WTC11 (cell line): ENCODE results near the gene TRABD2A. TPM values are rescaled to one million over a fixed set of nuclear protein-coding genes. Genes with fewer than 3 reads are reported as not detected.

Experiments used
- ATAC-seq: fragments of 200-7000 bp; cut with Tn5 transposase; 2 replicates; pipeline ENCODE4 v1.10.0; 2021; ENCODE audit warnings: mild to moderate bottlenecking, moderate library complexity
- CTCF ChIA-PET: fragments of 300-600 bp; sonication (Branson Sonifier 250); formaldehyde crosslinking; loops from one replicate; lab custom pipeline; 2021; ENCODE audit warnings: antibody characterized with exemption; lab: Charles Lee
- POLR2A ChIA-PET: fragments of 350-600 bp; sonication (Branson Sonifier 250); formaldehyde crosslinking; loops from one replicate; lab custom pipeline; 2021; ENCODE audit warnings: antibody characterized with exemption; lab: Charles Lee
- DNase-seq: peaks from one replicate; pipeline ENCODE4 v3.0.0; 2021; ENCODE audit warnings: low spot score
- H3K27ac Mint-ChIP-seq: 2 replicates; pipeline ENCODE4 v1.8.0; 2021; ENCODE audit warnings: mixed read lengths
- H3K27me3 Mint-ChIP-seq: 2 replicates; pipeline ENCODE4 v1.8.0; 2021; ENCODE audit warnings: low read depth, mild to moderate bottlenecking, moderate library complexity, mixed read lengths
- H3K36me3 Mint-ChIP-seq: 2 replicates; pipeline ENCODE4 v1.8.0; 2021; ENCODE audit warnings: mixed read lengths
- H3K4me1 Mint-ChIP-seq: 2 replicates; pipeline ENCODE4 v1.8.0; 2022; ENCODE audit warnings: mixed read lengths
- H3K4me3 Mint-ChIP-seq: 2 replicates; pipeline ENCODE4 v1.8.0; 2021; ENCODE audit warnings: mild to moderate bottlenecking, moderate library complexity, mixed read lengths
- H3K9me3 Mint-ChIP-seq: 2 replicates; pipeline ENCODE4 v1.8.0; 2021; ENCODE audit warnings: mixed read lengths
- ATF1 ChIP-seq: sonication (generic); formaldehyde crosslinking; IDR thresholded peaks from 2 replicates; pipeline ENCODE4 v1.8.1; 2023; ENCODE audit warnings: mild to moderate bottlenecking, moderate library complexity, missing genetic modification reagents
- CBFB ChIP-seq: sonication (generic); formaldehyde crosslinking; IDR thresholded peaks from 2 replicates; pipeline ENCODE4 v1.8.1; 2022; ENCODE audit warnings: mild to moderate bottlenecking, low read depth, missing genetic modification reagents
- ESRRA ChIP-seq: sonication (generic); formaldehyde crosslinking; IDR thresholded peaks from 2 replicates; pipeline ENCODE4 v1.8.1; 2022; ENCODE audit warnings: mild to moderate bottlenecking, missing genetic modification reagents, borderline replicate concordance
- FOXJ3 ChIP-seq: sonication (generic); formaldehyde crosslinking; IDR thresholded peaks from 2 replicates; pipeline ENCODE4 v1.9.0; 2021; ENCODE audit warnings: missing genetic modification reagents, mild to moderate bottlenecking, borderline replicate concordance
- FOXP1 ChIP-seq: sonication (generic); formaldehyde crosslinking; IDR thresholded peaks from 2 replicates; pipeline ENCODE4 v1.8.0; 2022; ENCODE audit warnings: missing genetic modification reagents, mild to moderate bottlenecking, moderate library complexity, borderline replicate concordance
- GRHL2 ChIP-seq: fragments of 250-450 bp; sonication (Bioruptor Pico); IDR thresholded peaks from 2 replicates; pipeline ENCODE4 v1.8.0; 2022; ENCODE audit warnings: mild to moderate bottlenecking, moderate library complexity; ENCODE audit not compliant: insufficient replicate concordance, severe bottlenecking
- GTF2I ChIP-seq: fragments of 250-450 bp; sonication (Bioruptor Pico); conservative IDR thresholded peaks from 2 replicates; pipeline ENCODE4 v1.4.0; 2021; ENCODE audit warnings: mild to moderate bottlenecking
- HMGA2 ChIP-seq: fragments of 250-450 bp; sonication (Bioruptor Pico); IDR thresholded peaks from 2 replicates; pipeline ENCODE4 v1.4.0; 2021; ENCODE audit warnings: mild to moderate bottlenecking, moderate library complexity
- MXD4 ChIP-seq: fragments of 250-450 bp; sonication (Bioruptor Pico); IDR thresholded peaks from 2 replicates; pipeline ENCODE4 v1.8.0; 2021; ENCODE audit warnings: mild to moderate bottlenecking, moderate library complexity, borderline replicate concordance
- NFATC4 ChIP-seq: fragments of 250-450 bp; sonication (Bioruptor Pico); IDR thresholded peaks from 2 replicates; pipeline ENCODE4 v1.9.0; 2021; ENCODE audit warnings: mild to moderate bottlenecking
- NR1H2 ChIP-seq: sonication (generic); formaldehyde crosslinking; IDR thresholded peaks from 2 replicates; pipeline ENCODE4 v1.9.0; 2021; ENCODE audit warnings: mild to moderate bottlenecking, moderate library complexity, missing genetic modification reagents
- RELA ChIP-seq: sonication (generic); formaldehyde crosslinking; IDR thresholded peaks from 2 replicates; pipeline ENCODE4 v1.8.1; 2022; ENCODE audit warnings: missing genetic modification reagents, mild to moderate bottlenecking, borderline replicate concordance
- RORB ChIP-seq: fragments of 250-450 bp; sonication (Bioruptor Pico); IDR thresholded peaks from 2 replicates; pipeline ENCODE4 v1.9.0; 2021; ENCODE audit warnings: mild to moderate bottlenecking
- SMAD3 ChIP-seq: sonication (generic); formaldehyde crosslinking; IDR thresholded peaks from 2 replicates; pipeline ENCODE4 v1.8.0; 2022; ENCODE audit warnings: missing genetic modification reagents, mild to moderate bottlenecking, borderline replicate concordance
- SMAD4 ChIP-seq: sonication (generic); formaldehyde crosslinking; IDR thresholded peaks from 2 replicates; pipeline ENCODE4 v1.8.0; 2022; ENCODE audit warnings: mild to moderate bottlenecking, missing genetic modification reagents
- ZBTB21 ChIP-seq: sonication (generic); formaldehyde crosslinking; IDR thresholded peaks from 2 replicates; pipeline ENCODE4 v1.8.1; 2023; ENCODE audit warnings: mild to moderate bottlenecking, missing genetic modification reagents, borderline replicate concordance
- total RNA-seq: library from RNA; stranded (reverse); gene quantifications from 3 replicates; pipeline ENCODE4 v1.2.3, GENCODE V29; 2021
- TF ChIP-seq, protein P1 (sequence below): fragments of 250-450 bp; sonication (Bioruptor Pico); IDR thresholded peaks from 2 replicates; pipeline ENCODE4 v2.1.2; 2022; ENCODE audit warnings: mild to moderate bottlenecking, moderate library complexity
- TF ChIP-seq, protein P2 (sequence below): sonication (generic); formaldehyde crosslinking; IDR thresholded peaks from 2 replicates; pipeline ENCODE4 v1.8.0; 2023; ENCODE audit warnings: mild to moderate bottlenecking, missing genetic modification reagents
- TF ChIP-seq, protein P3 (sequence below): sonication (generic); formaldehyde crosslinking; IDR thresholded peaks from 2 replicates; pipeline ENCODE4 v1.8.1; 2022; ENCODE audit warnings: mild to moderate bottlenecking, moderate library complexity, missing genetic modification reagents
- TF ChIP-seq, protein P4 (sequence below): fragments of 250-450 bp; sonication (Bioruptor Pico); IDR thresholded peaks from 2 replicates; pipeline ENCODE4 v1.9.0; 2021; ENCODE audit warnings: mild to moderate bottlenecking
- TF ChIP-seq, protein P5 (sequence below): sonication (generic); formaldehyde crosslinking; IDR thresholded peaks from 2 replicates; pipeline ENCODE4 v1.8.0; 2022; ENCODE audit warnings: mild to moderate bottlenecking, missing genetic modification reagents
- TF ChIP-seq, protein P6 (sequence below): sonication (generic); formaldehyde crosslinking; IDR thresholded peaks from 2 replicates; pipeline ENCODE4 v1.8.1; 2022; ENCODE audit warnings: mild to moderate bottlenecking, missing genetic modification reagents, moderate library complexity, borderline replicate concordance

The TRABD2A gene
- total RNA-seq, 1 experiment from 2014 or later = 12.1 TPM

DNA sequence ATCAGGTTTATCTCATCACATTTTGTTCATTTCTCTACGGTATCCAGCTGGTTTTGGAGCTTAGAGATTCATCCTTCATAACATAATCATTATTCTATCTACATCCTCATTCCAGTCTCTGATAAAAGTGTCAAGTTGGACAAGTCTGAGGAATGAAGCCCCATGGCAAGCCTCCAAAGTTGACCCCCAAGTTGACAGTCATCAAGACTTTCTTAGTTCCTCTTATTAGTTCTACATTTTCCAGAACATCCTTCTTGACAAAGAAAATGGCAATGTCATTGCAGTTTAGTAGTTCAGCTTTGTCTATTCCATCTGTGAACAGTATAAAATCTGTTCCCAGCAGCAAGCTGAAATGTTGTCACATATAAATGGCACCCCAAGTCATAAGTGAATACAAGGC, 20.1 kb upstream of the TRABD2A start (continued):
- TF ChIP-seq GTF2I (CRISPR knock-in tag) = no peak
- TF ChIP-seq, protein P1, sequence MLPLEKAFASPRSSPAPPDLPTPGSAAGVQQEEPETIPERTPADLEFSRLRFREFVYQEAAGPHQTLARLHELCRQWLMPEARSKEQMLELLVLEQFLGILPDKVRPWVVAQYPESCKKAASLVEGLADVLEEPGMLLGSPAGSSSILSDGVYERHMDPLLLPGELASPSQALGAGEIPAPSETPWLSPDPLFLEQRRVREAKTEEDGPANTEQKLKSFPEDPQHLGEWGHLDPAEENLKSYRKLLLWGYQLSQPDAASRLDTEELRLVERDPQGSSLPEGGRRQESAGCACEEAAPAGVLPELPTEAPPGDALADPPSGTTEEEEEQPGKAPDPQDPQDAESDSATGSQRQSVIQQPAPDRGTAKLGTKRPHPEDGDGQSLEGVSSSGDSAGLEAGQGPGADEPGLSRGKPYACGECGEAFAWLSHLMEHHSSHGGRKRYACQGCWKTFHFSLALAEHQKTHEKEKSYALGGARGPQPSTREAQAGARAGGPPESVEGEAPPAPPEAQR = no peak
- TF ChIP-seq, protein P2, sequence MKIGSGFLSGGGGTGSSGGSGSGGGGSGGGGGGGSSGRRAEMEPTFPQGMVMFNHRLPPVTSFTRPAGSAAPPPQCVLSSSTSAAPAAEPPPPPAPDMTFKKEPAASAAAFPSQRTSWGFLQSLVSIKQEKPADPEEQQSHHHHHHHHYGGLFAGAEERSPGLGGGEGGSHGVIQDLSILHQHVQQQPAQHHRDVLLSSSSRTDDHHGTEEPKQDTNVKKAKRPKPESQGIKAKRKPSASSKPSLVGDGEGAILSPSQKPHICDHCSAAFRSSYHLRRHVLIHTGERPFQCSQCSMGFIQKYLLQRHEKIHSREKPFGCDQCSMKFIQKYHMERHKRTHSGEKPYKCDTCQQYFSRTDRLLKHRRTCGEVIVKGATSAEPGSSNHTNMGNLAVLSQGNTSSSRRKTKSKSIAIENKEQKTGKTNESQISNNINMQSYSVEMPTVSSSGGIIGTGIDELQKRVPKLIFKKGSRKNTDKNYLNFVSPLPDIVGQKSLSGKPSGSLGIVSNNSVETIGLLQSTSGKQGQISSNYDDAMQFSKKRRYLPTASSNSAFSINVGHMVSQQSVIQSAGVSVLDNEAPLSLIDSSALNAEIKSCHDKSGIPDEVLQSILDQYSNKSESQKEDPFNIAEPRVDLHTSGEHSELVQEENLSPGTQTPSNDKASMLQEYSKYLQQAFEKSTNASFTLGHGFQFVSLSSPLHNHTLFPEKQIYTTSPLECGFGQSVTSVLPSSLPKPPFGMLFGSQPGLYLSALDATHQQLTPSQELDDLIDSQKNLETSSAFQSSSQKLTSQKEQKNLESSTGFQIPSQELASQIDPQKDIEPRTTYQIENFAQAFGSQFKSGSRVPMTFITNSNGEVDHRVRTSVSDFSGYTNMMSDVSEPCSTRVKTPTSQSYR (CRISPR knock-in tag) = no peak
- TF ChIP-seq, protein P3, sequence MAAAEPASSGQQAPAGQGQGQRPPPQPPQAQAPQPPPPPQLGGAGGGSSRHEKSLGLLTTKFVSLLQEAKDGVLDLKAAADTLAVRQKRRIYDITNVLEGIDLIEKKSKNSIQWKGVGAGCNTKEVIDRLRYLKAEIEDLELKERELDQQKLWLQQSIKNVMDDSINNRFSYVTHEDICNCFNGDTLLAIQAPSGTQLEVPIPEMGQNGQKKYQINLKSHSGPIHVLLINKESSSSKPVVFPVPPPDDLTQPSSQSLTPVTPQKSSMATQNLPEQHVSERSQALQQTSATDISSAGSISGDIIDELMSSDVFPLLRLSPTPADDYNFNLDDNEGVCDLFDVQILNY (CRISPR knock-in tag) = no peak

DNA sequence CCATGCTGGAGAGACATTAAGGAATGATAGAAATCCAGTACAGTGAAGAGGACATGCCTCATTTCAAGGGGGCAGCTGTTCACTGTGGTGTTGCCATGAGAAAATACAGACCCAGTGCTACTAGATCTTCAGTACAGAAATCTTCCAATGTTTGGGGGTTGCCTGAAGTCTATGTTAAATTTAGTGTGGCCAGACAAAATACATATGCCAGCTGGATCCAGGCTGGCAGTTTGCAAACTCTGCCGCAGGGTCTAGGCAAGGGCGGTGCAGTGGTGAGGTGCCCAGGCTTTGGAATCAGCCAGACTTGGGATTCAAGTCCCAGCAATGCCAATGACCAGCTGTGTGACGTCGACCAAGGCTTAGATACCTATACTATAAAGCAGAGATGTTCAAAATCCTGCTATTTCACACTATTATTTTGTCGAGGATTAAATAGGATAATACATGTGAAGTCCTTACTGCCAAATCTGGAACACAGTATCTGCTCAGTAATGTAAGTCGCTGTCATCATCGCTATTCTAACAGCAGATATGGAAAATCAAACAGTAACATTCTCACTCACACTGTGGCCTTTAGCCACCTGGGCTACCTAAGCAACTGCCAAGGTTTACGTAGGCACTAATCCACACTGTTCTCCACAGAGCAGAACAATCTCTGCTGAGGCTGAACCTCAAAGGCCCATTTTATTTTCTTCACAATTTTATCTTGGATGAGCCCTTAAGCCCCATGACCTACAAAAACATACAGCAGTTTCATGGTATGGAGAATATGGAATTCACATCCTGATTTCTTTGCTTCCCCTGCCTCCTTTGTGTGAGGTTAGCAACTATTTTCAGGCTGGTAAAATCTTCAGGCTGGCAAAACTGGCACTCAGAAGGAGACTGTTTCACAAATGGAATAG, 18.7 kb upstream of the TRABD2A start:
- Mint-ChIP-seq H3K27me3 (peaks cover 36% of the 10 kb centered on the region), H3K4me3 (no peak overlapping the region), H3K4me1 (peaks cover 9% of the 10 kb centered on the region), H3K27ac (no peak overlapping the region), H3K36me3 (no peaks in the 10 kb centered on the region), H3K9me3 (no peaks in the 10 kb centered on the region)
- CTCF ChIA-PET = interaction anchor here (1.5 kb wide), 1 partner anchor 17 kb away, joined by 5 read pairs; no protein-coding TSS in a partner anchor
- DNase-seq (no peak), ATAC-seq (no peak)
- TF ChIP-seq FOXP1 (CRISPR knock-in tag) (no peak), NR1H2 (CRISPR knock-in tag) (no peak), FOXJ3 (CRISPR knock-in tag) (no peak), SMAD4 (CRISPR knock-in tag) (no peak), GRHL2 (CRISPR knock-in tag) (no peak), RORB (CRISPR knock-in tag) (no peak), CBFB (CRISPR knock-in tag) (no peak), HMGA2 (CRISPR knock-in tag) (no peak)
- TF ChIP-seq, protein P4, sequence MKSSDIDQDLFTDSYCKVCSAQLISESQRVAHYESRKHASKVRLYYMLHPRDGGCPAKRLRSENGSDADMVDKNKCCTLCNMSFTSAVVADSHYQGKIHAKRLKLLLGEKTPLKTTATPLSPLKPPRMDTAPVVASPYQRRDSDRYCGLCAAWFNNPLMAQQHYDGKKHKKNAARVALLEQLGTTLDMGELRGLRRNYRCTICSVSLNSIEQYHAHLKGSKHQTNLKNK (CRISPR knock-in tag) = no peak
- POLR2A ChIA-PET = no interaction called here

DNA sequence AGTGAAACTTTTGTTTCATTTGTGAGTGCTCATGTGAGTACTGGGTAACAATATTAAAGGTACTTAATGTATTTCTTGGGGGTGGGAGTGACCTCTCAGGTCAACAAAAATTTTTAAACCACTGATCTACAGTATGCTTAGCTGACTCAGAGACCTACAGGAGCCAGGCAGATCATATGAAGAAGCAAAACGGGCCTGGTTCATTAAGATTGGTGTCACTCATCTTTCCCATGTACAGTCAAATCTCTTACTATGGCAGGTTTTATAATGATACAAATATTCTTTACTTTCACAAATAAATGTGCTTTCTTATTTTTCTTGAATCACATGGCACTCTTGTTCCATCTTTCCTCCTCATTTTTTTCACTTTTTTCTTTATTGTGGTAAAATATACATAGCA, 16.9 kb upstream of the TRABD2A start:
- DNase-seq = no peak
- Mint-ChIP-seq H3K27me3 (peaks cover 18% of the 10 kb centered on the region), H3K4me1 (peaks cover 11% of the 10 kb centered on the region), H3K4me3 (no peak overlapping the region), H3K27ac (no peak overlapping the region), H3K9me3 (no peaks in the 10 kb centered on the region), H3K36me3 (no peaks in the 10 kb centered on the region)
- POLR2A ChIA-PET = no interaction called here
- ATAC-seq = no peak
- CTCF ChIA-PET = interaction anchor here (1.4 kb wide), 1 partner anchor 15 kb away, joined by 3 read pairs; no protein-coding TSS in a partner anchor
- TF ChIP-seq ATF1 (CRISPR knock-in tag) (no peak), FOXP1 (CRISPR knock-in tag) (no peak), ESRRA (CRISPR knock-in tag) (no peak), MXD4 (CRISPR knock-in tag) (no peak), NR1H2 (CRISPR knock-in tag) (no peak), NFATC4 (CRISPR knock-in tag) (no peak), RELA (no peak), CBFB (CRISPR knock-in tag) (no peak), SMAD3 (CRISPR knock-in tag) (no peak), ZBTB21 (CRISPR knock-in tag) (no peak)
- TF ChIP-seq, protein P5, sequence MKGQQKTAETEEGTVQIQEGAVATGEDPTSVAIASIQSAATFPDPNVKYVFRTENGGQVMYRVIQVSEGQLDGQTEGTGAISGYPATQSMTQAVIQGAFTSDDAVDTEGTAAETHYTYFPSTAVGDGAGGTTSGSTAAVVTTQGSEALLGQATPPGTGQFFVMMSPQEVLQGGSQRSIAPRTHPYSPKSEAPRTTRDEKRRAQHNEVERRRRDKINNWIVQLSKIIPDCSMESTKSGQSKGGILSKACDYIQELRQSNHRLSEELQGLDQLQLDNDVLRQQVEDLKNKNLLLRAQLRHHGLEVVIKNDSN (CRISPR knock-in tag) = no peak
- TF ChIP-seq, protein P1 = no peak
- TF ChIP-seq, protein P4 (CRISPR knock-in tag) = no peak
- TF ChIP-seq, protein P6, sequence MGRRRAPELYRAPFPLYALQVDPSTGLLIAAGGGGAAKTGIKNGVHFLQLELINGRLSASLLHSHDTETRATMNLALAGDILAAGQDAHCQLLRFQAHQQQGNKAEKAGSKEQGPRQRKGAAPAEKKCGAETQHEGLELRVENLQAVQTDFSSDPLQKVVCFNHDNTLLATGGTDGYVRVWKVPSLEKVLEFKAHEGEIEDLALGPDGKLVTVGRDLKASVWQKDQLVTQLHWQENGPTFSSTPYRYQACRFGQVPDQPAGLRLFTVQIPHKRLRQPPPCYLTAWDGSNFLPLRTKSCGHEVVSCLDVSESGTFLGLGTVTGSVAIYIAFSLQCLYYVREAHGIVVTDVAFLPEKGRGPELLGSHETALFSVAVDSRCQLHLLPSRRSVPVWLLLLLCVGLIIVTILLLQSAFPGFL (CRISPR knock-in tag) = no peak
